Measurements from ENCODE around the gene BIRC7. TPM values are rescaled to one million over a fixed set of nuclear protein-coding genes. Genes with fewer than 3 reads are reported as not detected.

Gene BIRC7
- total and polyA plus RNA-seq, 2 of the 4 experiments (the other 2 are of a cell fraction), result not detected

DNA sequence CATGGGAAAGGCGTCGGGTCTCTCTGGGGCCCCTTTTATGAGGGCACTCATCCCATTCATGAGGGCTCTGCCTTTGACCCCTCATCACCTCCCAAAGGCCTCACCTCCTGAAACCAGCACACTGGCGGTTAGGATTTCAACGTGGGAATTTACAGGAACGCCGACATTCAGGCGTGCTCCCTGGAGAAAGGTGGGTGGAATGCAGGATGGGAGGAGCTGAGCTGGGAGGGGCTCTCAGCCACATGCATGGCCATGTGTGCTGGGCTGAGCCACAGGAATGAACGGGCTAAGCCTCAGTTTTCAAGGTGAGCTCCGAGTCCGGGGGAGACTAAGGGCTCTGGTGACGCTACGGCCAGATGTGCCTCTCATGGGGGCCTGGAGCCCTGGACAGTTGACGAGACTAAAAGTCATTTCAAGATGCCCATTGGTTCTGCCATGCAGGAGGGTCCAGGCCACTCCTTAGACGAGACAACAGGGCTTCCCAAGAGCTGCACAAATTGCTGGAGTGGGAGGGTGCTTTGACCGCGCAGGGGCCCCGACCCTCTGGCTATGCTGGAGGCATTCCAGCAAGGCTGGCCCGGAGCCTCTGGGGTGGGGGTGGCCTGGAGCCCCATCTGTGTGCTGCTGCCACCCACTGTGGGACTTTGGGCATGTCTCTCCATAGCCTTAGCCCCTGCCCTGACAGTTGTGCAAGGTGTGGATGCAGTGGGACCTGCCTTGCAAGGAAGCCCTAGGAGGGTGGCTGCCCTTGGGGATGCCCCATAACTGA, 33.1 kb downstream of the BIRC7 start:
- Histone ChIP-seq H3K23ac (ENCODE audit: low read depth, low read length) (no peak overlapping the region), H2BK20ac (ENCODE audit: low read depth, low read length) (no peak overlapping the region), H2BK120ac (ENCODE audit: low read depth, low read length) (no peak overlapping the region), H3K9ac (ENCODE audit: low read depth, low read length) (no peak overlapping the region), H3K9me3 (ENCODE audit: control insufficient read depth, insufficient read depth, low read length) (no peaks in the 10 kb centered on the region), H3K9me1 (ENCODE audit: insufficient read depth, low read length) (0 out of 2 replicates have a peak, but pooled peaks cover 2% of the 10 kb centered on the region), H4K5ac (ENCODE audit: low read depth, low read length) (no peak overlapping the region), H2BK15ac (ENCODE audit: low read depth, low read length) (no peak overlapping the region), H3K18ac (ENCODE audit: low read depth, low read length) (no peak overlapping the region), H3K4ac (ENCODE audit: low read depth, low read length) (no peak overlapping the region), H2AFZ (replicated peaks; ENCODE audit: low read length, poor library complexity) (no peak overlapping the region), H2AK5ac (ENCODE audit: low read depth, low read length) (no peak overlapping the region), H4K20me1 (ENCODE audit: insufficient read depth, low read length) (peaks cover 8% of the 10 kb centered on the region), H3K4me1 (ENCODE audit: control insufficient read depth, insufficient read depth, low read length) (peaks cover 3% of the 10 kb centered on the region), H3K27me3 (ENCODE audit: control insufficient read depth, insufficient read depth, low read length) (peaks cover 25% of the 10 kb centered on the region), H3K4me2 (ENCODE audit: low read depth, low read length) (no peak overlapping the region), H2AK9ac (replicated peaks; ENCODE audit: low read depth, low read length, poor library complexity) (no peak overlapping the region), H3K79me1 (ENCODE audit: low read depth in 1 of 2, low read length in 2 of 2) (peaks cover 0 to 15% of the 10 kb centered on the region in 2 experiments; a peak in 3 of 4 replicates), H2BK5ac (ENCODE audit: low read depth, low read length, poor library complexity, severe bottlenecking) (no peak overlapping the region), H3K14ac (replicated peaks; ENCODE audit: low read depth, low read length) (no peak overlapping the region), H3K36me3 (ENCODE audit: control insufficient read depth, insufficient read depth, low read length) (no peaks in the 10 kb centered on the region), H4K91ac (ENCODE audit: insufficient read depth, low read depth, low read length) (no peak overlapping the region), H3K56ac (ENCODE audit: extremely low read depth, insufficient read depth, low read length) (no peak overlapping the region), H3K4me3 (ENCODE audit: insufficient read depth, low read depth, low read length) (no peak overlapping the region), H3K27ac (ENCODE audit: insufficient read depth, low read length) (no peak overlapping the region), H4K8ac (ENCODE audit: low read depth in 2 of 2, low read length in 2 of 2) (no peak overlapping the region)
- POLR2A ChIA-PET (ENCODE audit: unreplicated experiment), result no interaction called here
- CTCF ChIA-PET, result no interaction called here
- in situ Hi-C loops (cut with MboI; ENCODE audit: low sequenced_read_pairs) (no loop called here), intact Hi-C loops (cut with micrococcal nuclease) (no loop called here), dilution Hi-C loops (cut with HindIII; ENCODE audit: low sequenced_read_pairs, unreplicated experiment) (no loop called here)
- TF ChIP-seq FOS (IDR thresholded peaks at IDR 0.05; ENCODE audit: low read depth, low read length) (no peak), RAD21 (IDR thresholded peaks at IDR 0.05; ENCODE audit: low read length) (no peak), MAFK (IDR thresholded peaks at IDR 0.05; ENCODE audit: low read depth, low read length) (no peak), CEBPB (IDR thresholded peaks at IDR 0.05; ENCODE audit: low read depth, low read length) (no peak), MAZ (IDR thresholded peaks at IDR 0.05; ENCODE audit: borderline replicate concordance, low read depth, low read length) (no peak), POLR2A (IDR thresholded peaks at IDR 0.05; ENCODE audit: low read depth, low read length) (no peak), RCOR1 (IDR thresholded peaks at IDR 0.05; ENCODE audit: insufficient replicate concordance, low read length) (no peak)
- TF ChIP-seq, protein P1, sequence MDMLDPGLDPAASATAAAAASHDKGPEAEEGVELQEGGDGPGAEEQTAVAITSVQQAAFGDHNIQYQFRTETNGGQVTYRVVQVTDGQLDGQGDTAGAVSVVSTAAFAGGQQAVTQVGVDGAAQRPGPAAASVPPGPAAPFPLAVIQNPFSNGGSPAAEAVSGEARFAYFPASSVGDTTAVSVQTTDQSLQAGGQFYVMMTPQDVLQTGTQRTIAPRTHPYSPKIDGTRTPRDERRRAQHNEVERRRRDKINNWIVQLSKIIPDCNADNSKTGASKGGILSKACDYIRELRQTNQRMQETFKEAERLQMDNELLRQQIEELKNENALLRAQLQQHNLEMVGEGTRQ (IDR thresholded peaks at IDR 0.05; ENCODE audit: low read depth, low read length), result no peak
- TF ChIP-seq, protein P2, sequence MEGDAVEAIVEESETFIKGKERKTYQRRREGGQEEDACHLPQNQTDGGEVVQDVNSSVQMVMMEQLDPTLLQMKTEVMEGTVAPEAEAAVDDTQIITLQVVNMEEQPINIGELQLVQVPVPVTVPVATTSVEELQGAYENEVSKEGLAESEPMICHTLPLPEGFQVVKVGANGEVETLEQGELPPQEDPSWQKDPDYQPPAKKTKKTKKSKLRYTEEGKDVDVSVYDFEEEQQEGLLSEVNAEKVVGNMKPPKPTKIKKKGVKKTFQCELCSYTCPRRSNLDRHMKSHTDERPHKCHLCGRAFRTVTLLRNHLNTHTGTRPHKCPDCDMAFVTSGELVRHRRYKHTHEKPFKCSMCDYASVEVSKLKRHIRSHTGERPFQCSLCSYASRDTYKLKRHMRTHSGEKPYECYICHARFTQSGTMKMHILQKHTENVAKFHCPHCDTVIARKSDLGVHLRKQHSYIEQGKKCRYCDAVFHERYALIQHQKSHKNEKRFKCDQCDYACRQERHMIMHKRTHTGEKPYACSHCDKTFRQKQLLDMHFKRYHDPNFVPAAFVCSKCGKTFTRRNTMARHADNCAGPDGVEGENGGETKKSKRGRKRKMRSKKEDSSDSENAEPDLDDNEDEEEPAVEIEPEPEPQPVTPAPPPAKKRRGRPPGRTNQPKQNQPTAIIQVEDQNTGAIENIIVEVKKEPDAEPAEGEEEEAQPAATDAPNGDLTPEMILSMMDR (conservative IDR thresholded peaks at IDR 0.05; ENCODE audit: low read depth, low read length), result no peak
- no TSS peak for BruUV-seq (replicated peaks)
- DNase-seq (no peak), ATAC-seq (ENCODE audit: low read depth) (no peak)
- 50% methylated on average over 2 of the region's 18 CpGs; no CpG with 5 or more reads in 1 of the 2 experiments for WGBS, 2 experiments (ENCODE audit: extremely low coverage in 2 of 2, insufficient read length in 1 of 2)

Data from IMR-90 (cell line).